CD8-positive, alpha-beta memory T cell (primary cell): ENCODE data around the gene MS4A7. TPM values are rescaled to one million over a fixed set of nuclear protein-coding genes. Genes with fewer than 3 reads are reported as not detected.

Experiments used
- CTCF ChIA-PET: fragments of 350-600 bp; sonication (Branson Sonifier 250); formaldehyde crosslinking; loops from one replicate; lab custom pipeline; 2021; ENCODE audit warnings: antibody characterized with exemption; lab: Charles Lee
- POLR2A ChIA-PET: fragments of 350-600 bp; sonication (Branson Sonifier 250); formaldehyde crosslinking; loops from one replicate; lab custom pipeline; 2021; ENCODE audit warnings: antibody characterized with exemption; lab: Charles Lee
- DNase-seq, 5 donors: peaks; one replicate each; pipeline versions ENCODE4 v3.0.0 to v3.0.0-alpha.2; 2020 to 2022; ENCODE audit warnings: mixed read lengths in 1 of 5
- H3K27ac ChIP-seq: one replicate; pipeline ENCODE4 v1.7.0; 2013; ENCODE audit warnings: low read depth, mild to moderate bottlenecking, low read length, moderate library complexity
- H3K27me3 ChIP-seq: 2 replicates; pipeline ENCODE4 v1.7.0; 2013; ENCODE audit warnings: low read length, mild to moderate bottlenecking; ENCODE audit not compliant: insufficient read depth, poor library complexity, severe bottlenecking
- H3K36me3 ChIP-seq: 2 replicates; pipeline ENCODE4 v1.7.0; 2013; ENCODE audit warnings: mild to moderate bottlenecking, low read length, moderate library complexity; ENCODE audit not compliant: insufficient read depth
- H3K4me1 ChIP-seq: 2 replicates; pipeline ENCODE4 v1.7.0; 2013; ENCODE audit warnings: mild to moderate bottlenecking, low read length, moderate library complexity; ENCODE audit not compliant: insufficient read depth
- H3K4me3 ChIP-seq: 2 replicates; pipeline ENCODE4 v1.7.0; 2013; ENCODE audit warnings: mild to moderate bottlenecking, low read length
- H3K9me3 ChIP-seq: 2 replicates; pipeline ENCODE4 v1.7.0; 2013; ENCODE audit warnings: mild to moderate bottlenecking, low read length
- H3K27ac Mint-ChIP-seq, 8 donors: one replicate each; pipeline ENCODE4 v1.8.0; 2020 to 2021; ENCODE audit warnings: mixed read lengths in 8 of 8, mild to moderate bottlenecking in 6 of 8, inconsistent platforms in 3 of 8, moderate library complexity in 3 of 8
- H3K27me3 Mint-ChIP-seq, 2 donors: one replicate each; pipeline ENCODE4 v1.8.0; 2020 to 2021; ENCODE audit warnings: mixed read lengths in 2 of 2, mild to moderate bottlenecking in 1 of 2, moderate library complexity in 1 of 2
- H3K36me3 Mint-ChIP-seq, 3 donors: one replicate each; pipeline ENCODE4 v1.8.0; 2020 to 2021; ENCODE audit warnings: mixed read lengths in 3 of 3, inconsistent platforms in 1 of 3, mild to moderate bottlenecking in 1 of 3
- H3K4me1 Mint-ChIP-seq, 3 donors: one replicate each; pipeline ENCODE4 v1.8.0; 2020 to 2021; ENCODE audit warnings: mixed read lengths in 3 of 3, inconsistent platforms in 1 of 3, mild to moderate bottlenecking in 1 of 3
- H3K4me3 Mint-ChIP-seq, 7 donors: one replicate each; pipeline ENCODE4 v1.8.0; 2020 to 2021; ENCODE audit warnings: mixed read lengths in 7 of 7, mild to moderate bottlenecking in 6 of 7, moderate library complexity in 4 of 7, inconsistent platforms in 2 of 7
- H3K9me3 Mint-ChIP-seq, 5 donors: one replicate each; pipeline ENCODE4 v1.8.0; 2020 to 2022; ENCODE audit warnings: mixed read lengths in 5 of 5, mild to moderate bottlenecking in 3 of 5, moderate library complexity in 2 of 5, inconsistent platforms in 1 of 5
- polyA plus RNA-seq: library from polyadenylated mRNA; unstranded; fragments of 300-500 nt; fragmentation: Illumina TruSeq; gene quantifications from one replicate; pipeline ENCODE4 v1.2.3, GENCODE V29; 2021
- total RNA-seq, 2 experiments: library from RNA; stranded (reverse); gene quantifications; one replicate each; pipeline ENCODE4 v1.2.3, GENCODE V29; 2021

MS4A7 gene
- total and polyA plus RNA-seq, 3 experiments from 2014 or later, result 0.51 to 0.98 TPM; not detected in 1

GRCh38 chr11:60396382-60396781 lies 18.1 kb downstream of the MS4A7 start, which contains the start of gene MS4A14:
Gene MS4A14, plus strand, starts transcription at chr11:60396459. Its CDS starts 120 bp downstream, at chr11:60396579.
- peak within 1 kb of the TSS in 1 of 8 donors; percentile 60 for H3K27ac Mint-ChIP-seq
- no peak within 1 kb of the TSS for H3K4me3 Mint-ChIP-seq
- Histone ChIP-seq H3K27ac (no peak within 1 kb of the TSS), H3K4me1 (no peaks in the 10 kb centered on the region), H3K4me3 (no peak within 1 kb of the TSS), H3K36me3 (no peaks in the 10 kb centered on the region), H3K9me3 (no peaks in the 10 kb centered on the region), H3K27me3 (no peaks in the 10 kb centered on the region)
- POLR2A ChIA-PET, result no interaction called here
- no peaks in the 10 kb centered on the region for H3K36me3 Mint-ChIP-seq
- H3K27me3 Mint-ChIP-seq, result peaks cover 0 to 6% of the 10 kb centered on the region in 2 donors
- DNase-seq, result no peak
- no peaks in the 10 kb centered on the region for H3K9me3 Mint-ChIP-seq
- peaks cover 0 to 5% (median 3%) of the 10 kb centered on the region in 3 donors for H3K4me1 Mint-ChIP-seq
- CTCF ChIA-PET, result no interaction called here

GRCh38 chr11:60396799-60397198 lies 18.5 kb downstream of the MS4A7 start:
- H3K4me3 ChIP-seq, result no peak overlapping the region
- ChIA-PET POLR2A (no interaction called here), CTCF (no interaction called here)
- no peak overlapping the region for H3K27ac ChIP-seq
- H3K36me3 ChIP-seq, result no peaks in the 10 kb centered on the region
- H3K9me3 ChIP-seq, result no peaks in the 10 kb centered on the region
- H3K4me3 Mint-ChIP-seq, result no peak overlapping the region
- H3K4me1 ChIP-seq, result no peaks in the 10 kb centered on the region
- no peak for DNase-seq
- no peaks in the 10 kb centered on the region for H3K36me3 Mint-ChIP-seq
- peaks cover 0 to 5% (median 3%) of the 10 kb centered on the region in 3 donors for H3K4me1 Mint-ChIP-seq
- H3K9me3 Mint-ChIP-seq, result no peaks in the 10 kb centered on the region
- no peaks in the 10 kb centered on the region for H3K27me3 ChIP-seq
- peaks cover 0 to 6% of the 10 kb centered on the region in 2 donors for H3K27me3 Mint-ChIP-seq
- H3K27ac Mint-ChIP-seq, result peak overlapping the region in 1 of 8 donors; percentile 60

GRCh38 chr11:60420015-60420414 lies 41.7 kb downstream of the MS4A7 start:
- H3K27ac ChIP-seq, result no peak overlapping the region
- no peak for DNase-seq
- H3K36me3 Mint-ChIP-seq, result no peaks in the 10 kb centered on the region
- ChIA-PET CTCF (no interaction called here), POLR2A (no interaction called here)
- H3K4me1 Mint-ChIP-seq, result no peaks in the 10 kb centered on the region
- H3K4me3 ChIP-seq, result no peak overlapping the region
- H3K27ac Mint-ChIP-seq, result no peak overlapping the region
- H3K9me3 ChIP-seq, result no peaks in the 10 kb centered on the region
- H3K4me3 Mint-ChIP-seq, result no peak overlapping the region
- H3K27me3 ChIP-seq, result peaks cover 2% of the 10 kb centered on the region
- no peaks in the 10 kb centered on the region for H3K4me1 ChIP-seq
- peaks cover 0 to 3% (median 0%) of the 10 kb centered on the region in 5 donors for H3K9me3 Mint-ChIP-seq
- no peaks in the 10 kb centered on the region for H3K36me3 ChIP-seq
- peaks cover 12 to 45% of the 10 kb centered on the region in 2 donors for H3K27me3 Mint-ChIP-seq

- Mint-ChIP-seq H3K4me3 (no peak overlapping the region), H3K36me3 (no peaks in the 10 kb centered on the region), H3K27me3 (peaks cover 11 to 39% of the 10 kb centered on the region in 2 donors), H3K4me1 (no peaks in the 10 kb centered on the region), H3K27ac (no peak overlapping the region), H3K9me3 (peaks cover 0 to 3% (median 0%) of the 10 kb centered on the region in 5 donors)
- POLR2A ChIA-PET, result no interaction called here
- no peak for DNase-seq
- Histone ChIP-seq H3K27ac (no peak overlapping the region), H3K4me1 (no peaks in the 10 kb centered on the region), H3K9me3 (no peaks in the 10 kb centered on the region), H3K36me3 (no peaks in the 10 kb centered on the region), H3K4me3 (no peak overlapping the region), H3K27me3 (no peaks in the 10 kb centered on the region)
- CTCF ChIA-PET, result no interaction called here
These were observed 44.3 kb downstream of the MS4A7 start for GRCh38 chr11:60422609-60423008.

- no peak overlapping the region for H3K4me3 ChIP-seq
- no peaks in the 10 kb centered on the region for H3K4me1 ChIP-seq
- Mint-ChIP-seq H3K27me3 (peaks cover 22 to 65% of the 10 kb centered on the region in 2 donors), H3K36me3 (peaks cover 0 to 2% (median 0%) of the 10 kb centered on the region in 3 donors), H3K9me3 (no peaks in the 10 kb centered on the region), H3K4me3 (no peak overlapping the region), H3K4me1 (no peaks in the 10 kb centered on the region), H3K27ac (no peak overlapping the region)
- no peak for DNase-seq
- no peaks in the 10 kb centered on the region for H3K36me3 ChIP-seq
- ChIA-PET CTCF (no interaction called here), POLR2A (no interaction called here)
- H3K9me3 ChIP-seq, result no peaks in the 10 kb centered on the region
- no peak overlapping the region for H3K27ac ChIP-seq
- no peaks in the 10 kb centered on the region for H3K27me3 ChIP-seq
These were observed 50.2 kb downstream of the MS4A7 start for GRCh38 chr11:60428517-60428916.

- H3K9me3 ChIP-seq, result no peaks in the 10 kb centered on the region
- POLR2A ChIA-PET, result no interaction called here
- H3K36me3 ChIP-seq, result no peaks in the 10 kb centered on the region
- H3K27me3 ChIP-seq, result peaks cover 7% of the 10 kb centered on the region
- H3K4me3 ChIP-seq, result no peak within 1 kb of the TSS
- H3K27ac Mint-ChIP-seq, result no peak within 1 kb of the TSS
- H3K27me3 Mint-ChIP-seq, result peaks cover 22 to 68% of the 10 kb centered on the region in 2 donors
- CTCF ChIA-PET, result no interaction called here
- H3K4me1 ChIP-seq, result no peaks in the 10 kb centered on the region
- no peaks in the 10 kb centered on the region for H3K4me1 Mint-ChIP-seq
- H3K27ac ChIP-seq, result no peak within 1 kb of the TSS
- DNase-seq, result no peak
- H3K9me3 Mint-ChIP-seq, result no peaks in the 10 kb centered on the region
- H3K36me3 Mint-ChIP-seq, result peaks cover 0 to 2% (median 0%) of the 10 kb centered on the region in 3 donors
- H3K4me3 Mint-ChIP-seq, result no peak within 1 kb of the TSS
These were observed 50.9 kb downstream of the MS4A7 start, which contains the start of gene MS4A5 for GRCh38 chr11:60429272-60429671. Gene MS4A5, plus strand, starts transcription at chr11:60429572. Its CDS starts 103 bp downstream, at chr11:60429675.

GRCh38 chr11:60431251-60431650 lies 52.9 kb downstream of the MS4A7 start:
- Mint-ChIP-seq H3K9me3 (no peaks in the 10 kb centered on the region), H3K27me3 (peaks cover 18 to 51% of the 10 kb centered on the region in 2 donors), H3K4me3 (no peak overlapping the region), H3K4me1 (no peaks in the 10 kb centered on the region), H3K27ac (no peak overlapping the region), H3K36me3 (peaks cover 0 to 2% (median 0%) of the 10 kb centered on the region in 3 donors)
- Histone ChIP-seq H3K4me1 (no peaks in the 10 kb centered on the region), H3K4me3 (no peak overlapping the region), H3K9me3 (no peaks in the 10 kb centered on the region), H3K27ac (no peak overlapping the region), H3K27me3 (peaks cover 7% of the 10 kb centered on the region), H3K36me3 (no peaks in the 10 kb centered on the region)
- no peak for DNase-seq
- ChIA-PET CTCF (no interaction called here), POLR2A (no interaction called here)

GRCh38 chr11:60433401-60433800 lies 55.1 kb downstream of the MS4A7 start:
- Mint-ChIP-seq H3K27me3 (peaks cover 14 to 36% of the 10 kb centered on the region in 2 donors), H3K27ac (no peak overlapping the region), H3K4me1 (no peaks in the 10 kb centered on the region), H3K36me3 (peaks cover 0 to 2% (median 0%) of the 10 kb centered on the region in 3 donors), H3K4me3 (no peak overlapping the region), H3K9me3 (no peaks in the 10 kb centered on the region)
- Histone ChIP-seq H3K27me3 (peaks cover 7% of the 10 kb centered on the region), H3K4me1 (no peaks in the 10 kb centered on the region), H3K9me3 (no peaks in the 10 kb centered on the region), H3K36me3 (no peaks in the 10 kb centered on the region), H3K27ac (no peak overlapping the region), H3K4me3 (no peak overlapping the region)
- CTCF ChIA-PET, result interaction anchor here (1.1 kb wide), 1 partner anchor 23 kb away, joined by 4 read pairs; the partner anchor contains the start of gene MS4A1
- POLR2A ChIA-PET, result no interaction called here
- DNase-seq, result no peak
